NCI-H345 treated with DMSO at 0.1 percent for 48 hours (cell line): ENCODE data around the gene DLGAP1.
"Not testable (repeated sequence)": the region's sequence is repeated elsewhere in the genome, so short reads cannot be mapped to it uniquely, and the experiment has no call there.

ENCODE experiments used
- DNase-seq: peaks from one replicate; lab custom pipeline; 2025; ENCODE audit not compliant: unreplicated experiment; lab: John Stamatoyannopoulos, UW

Gene DLGAP1

DNA sequence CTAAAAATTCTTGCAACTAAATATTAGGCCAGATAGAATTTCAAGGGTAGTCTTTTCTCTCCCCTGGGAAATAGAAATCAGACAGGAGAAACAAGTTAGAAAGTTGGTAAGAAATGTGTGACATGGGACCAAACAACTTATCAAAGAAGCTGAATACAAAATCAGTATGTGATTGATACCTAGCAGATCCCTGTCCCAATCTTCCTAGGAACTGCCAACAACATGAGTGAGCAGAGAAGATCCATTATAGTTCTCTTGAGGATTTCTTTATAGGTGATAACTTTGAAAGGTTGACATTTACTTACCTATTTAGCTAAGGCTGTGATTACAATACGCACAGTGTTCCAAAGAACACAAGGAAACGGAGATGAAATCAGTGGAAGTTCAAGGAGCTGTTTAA lies 162.4 kb downstream of the DLGAP1 start:
- DNase-seq, result no peak

DNA sequence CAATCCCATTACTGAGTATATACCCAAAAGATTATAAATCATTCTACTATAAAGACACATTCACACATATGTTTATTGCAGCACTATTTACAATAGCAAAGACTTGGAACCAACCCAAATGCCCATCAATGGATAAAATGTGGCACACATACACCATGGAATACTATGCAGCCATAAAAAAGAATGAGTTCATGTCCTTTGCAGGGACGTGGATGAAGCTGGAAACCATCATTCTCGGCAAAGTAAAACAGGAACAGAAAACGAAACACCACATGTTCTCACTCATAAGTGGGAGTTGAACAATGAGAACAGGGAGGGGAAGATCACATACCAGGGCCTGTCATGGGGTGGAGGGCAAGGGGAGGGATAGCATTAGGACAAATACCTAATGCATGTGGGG lies 167.8 kb downstream of the DLGAP1 start:
- not testable (repeated sequence) for DNase-seq

DNA sequence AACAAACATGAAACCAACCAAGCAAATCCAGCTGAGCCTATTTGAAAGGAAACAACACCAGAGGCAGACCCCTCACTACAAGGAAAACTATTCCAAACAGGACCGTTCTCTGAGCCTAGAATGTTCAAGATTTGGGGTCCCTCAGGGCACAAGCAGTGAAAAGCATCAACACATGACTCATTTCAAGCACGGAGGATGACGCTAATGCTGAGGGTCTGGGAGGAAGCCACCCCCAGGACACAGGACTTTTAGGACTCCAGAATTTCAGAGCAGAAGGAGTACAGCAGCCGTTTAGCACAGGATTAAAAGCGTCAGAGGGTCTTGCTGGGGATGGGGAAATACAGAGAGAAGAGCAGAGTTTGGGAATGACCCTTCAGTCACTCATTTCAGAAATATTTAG lies 168.9 kb downstream of the DLGAP1 start:
- no peak for DNase-seq

DNA sequence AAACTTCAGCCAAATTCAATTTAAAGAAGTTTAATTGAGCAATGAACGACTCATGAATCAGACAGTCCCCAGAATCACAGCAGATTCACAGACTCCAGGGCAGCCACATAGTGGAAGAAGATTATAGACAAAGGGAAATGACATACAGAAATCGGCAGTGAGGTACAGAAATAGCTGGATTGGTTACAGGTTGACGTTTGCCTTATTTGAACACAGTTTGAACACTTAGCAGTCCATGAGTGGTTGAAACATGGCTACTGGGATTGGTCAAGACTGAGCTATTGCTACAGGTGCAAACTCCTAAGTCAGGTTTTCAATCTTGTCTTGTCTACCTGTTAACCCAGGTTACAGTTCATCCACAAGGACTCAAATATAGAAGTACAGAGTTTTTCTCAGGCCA lies 169.6 kb downstream of the DLGAP1 start:
- no peak for DNase-seq

DNA sequence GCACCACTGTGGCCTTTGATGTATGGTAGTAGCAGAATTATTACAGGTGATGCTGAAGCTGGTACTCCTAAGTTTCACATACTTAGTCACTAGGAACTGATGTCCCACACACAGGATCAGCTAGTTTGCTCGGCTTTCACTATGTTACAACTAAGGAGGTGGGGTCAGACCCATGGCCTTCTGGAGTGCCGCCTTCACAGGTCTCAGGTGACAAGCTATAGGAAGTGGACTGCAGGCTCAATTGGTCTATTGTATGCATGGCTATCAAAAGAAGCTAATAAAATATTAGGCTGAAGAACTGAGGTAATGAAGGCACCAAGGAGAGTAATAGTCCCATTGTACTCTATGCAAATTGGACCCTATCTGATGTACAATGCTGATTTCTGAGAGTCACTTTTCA lies 170.6 kb downstream of the DLGAP1 start:
- no peak for DNase-seq

DNA sequence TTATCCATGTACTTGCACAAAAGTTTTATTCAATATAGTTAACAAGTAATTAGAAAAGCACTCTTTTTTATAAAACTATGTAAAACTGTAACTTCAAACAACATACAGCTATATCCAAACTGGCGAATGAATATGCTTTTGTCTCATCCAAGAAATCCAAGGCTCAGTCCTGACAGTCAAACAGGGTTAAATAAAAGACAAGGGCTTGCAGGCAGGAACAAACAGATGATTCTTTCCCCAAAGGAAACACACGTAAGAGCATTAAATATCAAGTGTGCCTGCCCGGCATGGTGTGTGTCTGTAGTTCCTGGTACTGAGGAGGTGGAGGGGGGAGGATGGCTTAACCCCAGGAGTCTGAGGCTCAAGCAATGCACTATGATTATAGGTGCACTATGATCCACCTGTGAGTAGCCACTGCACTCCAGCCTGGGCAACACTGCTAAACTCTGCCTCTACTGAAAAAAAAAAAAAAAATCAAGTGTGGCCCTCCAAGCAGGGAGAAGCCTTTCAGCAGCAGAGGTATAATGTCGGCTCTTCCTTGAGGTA lies 171.3 kb downstream of the DLGAP1 start:
- no peak for DNase-seq

DNA sequence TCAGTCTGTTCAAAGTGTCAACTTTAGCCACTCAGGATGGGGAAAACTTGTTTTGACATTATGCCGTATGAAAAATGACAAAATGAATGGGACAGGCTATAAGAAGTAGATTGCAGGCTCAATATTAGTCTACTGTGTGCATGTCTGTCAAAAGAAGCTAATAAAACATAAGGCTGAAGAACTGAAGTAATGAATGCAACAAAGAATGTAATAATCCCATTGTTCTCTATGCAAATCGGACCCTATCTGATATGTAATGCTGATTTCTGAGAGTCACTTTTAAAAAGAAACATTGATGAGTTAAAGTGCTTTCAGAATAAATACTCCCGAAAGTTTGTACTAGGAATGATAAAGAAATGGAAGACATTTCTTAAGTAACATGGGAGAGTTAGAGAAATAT lies 172.2 kb downstream of the DLGAP1 start:
- no peak for DNase-seq

DNA sequence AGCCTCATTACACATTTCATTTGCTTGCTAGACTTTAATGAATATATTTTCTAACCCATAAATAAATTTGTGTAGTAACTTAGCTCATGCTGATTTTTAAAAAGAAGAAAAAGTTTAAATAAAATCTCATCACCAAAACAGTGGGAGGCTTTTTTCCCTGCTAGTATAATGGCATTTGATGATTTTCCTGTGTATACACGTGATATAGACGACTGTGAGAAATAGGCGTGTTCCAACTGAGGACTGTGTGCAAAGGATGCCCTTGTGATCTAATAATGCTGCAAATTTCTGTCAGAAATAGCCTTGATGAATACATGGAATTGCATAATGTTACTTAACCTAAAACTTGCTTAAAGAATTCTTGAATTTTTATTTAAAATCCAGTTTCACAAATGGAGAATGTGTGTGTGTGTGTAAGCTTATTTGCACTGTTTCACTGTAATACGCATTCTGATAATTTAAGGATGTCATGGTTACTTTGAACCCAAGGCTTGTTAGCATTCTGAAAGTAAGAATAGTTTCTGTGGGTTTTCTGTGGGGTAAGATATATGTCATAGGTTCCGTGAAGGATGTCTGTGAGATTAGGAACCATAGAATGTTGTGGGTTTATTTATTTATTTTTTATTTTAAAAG lies 178.0 kb downstream of the DLGAP1 start:
- DNase-seq, result no peak

DNA sequence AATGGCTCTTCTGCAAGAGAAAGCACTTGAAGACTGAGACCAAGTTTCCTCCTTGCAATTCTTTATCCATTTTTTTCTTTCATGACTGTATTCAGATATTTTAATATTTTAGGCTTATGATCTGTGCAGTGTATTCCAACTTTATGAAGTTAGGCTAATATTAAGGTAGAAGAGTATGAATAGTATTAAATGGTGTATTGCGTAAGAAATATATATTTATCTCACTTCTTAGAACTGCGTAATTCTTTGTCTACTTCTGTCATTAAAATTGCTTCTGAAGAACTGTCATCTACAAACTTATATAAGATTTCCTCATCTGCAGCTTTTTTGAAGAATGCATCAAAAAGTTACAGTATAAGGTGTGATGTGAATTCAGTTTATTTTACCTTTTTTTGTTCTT lies 183.2 kb downstream of the DLGAP1 start:
- no peak for DNase-seq

DNA sequence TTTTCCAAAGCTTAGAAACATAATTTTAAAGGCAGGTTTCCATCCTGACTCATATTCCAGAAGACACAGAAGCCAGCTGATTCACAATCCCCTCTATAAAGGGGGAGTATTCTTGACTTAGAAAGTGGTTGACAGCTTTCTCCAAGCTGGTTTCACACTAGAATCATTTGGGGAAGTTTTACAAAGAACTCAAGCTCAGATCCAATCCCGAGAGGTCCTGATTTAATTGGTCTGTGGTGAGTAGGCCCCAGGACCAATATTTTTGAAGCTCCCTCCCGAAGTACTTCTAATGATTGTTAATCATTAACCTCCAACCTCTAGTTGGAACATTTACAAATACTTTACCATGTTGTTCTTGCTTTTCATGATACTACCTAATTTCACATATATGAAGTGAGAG lies 184.1 kb downstream of the DLGAP1 start:
- DNase-seq, result no peak

DNA sequence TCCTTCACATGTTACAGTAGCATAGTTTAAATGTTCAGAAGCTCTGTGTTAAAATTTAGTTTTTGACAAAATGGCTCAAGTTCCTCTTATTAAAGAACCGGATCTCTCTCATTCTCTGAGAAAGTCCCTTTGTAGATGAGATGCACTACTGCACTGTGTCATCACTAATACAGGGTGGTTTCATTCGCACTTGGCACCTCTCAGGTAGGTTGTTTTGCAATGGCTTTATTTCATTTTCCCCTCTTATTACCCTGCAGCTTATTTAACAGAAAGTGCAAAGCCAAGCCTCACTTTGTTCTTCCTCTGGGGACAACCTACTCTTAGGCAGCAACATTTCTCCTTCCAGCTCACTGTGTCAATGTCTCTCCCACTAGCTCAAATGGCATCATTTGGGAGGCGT lies 185.1 kb downstream of the DLGAP1 start:
- DNase-seq, result no peak

DNA sequence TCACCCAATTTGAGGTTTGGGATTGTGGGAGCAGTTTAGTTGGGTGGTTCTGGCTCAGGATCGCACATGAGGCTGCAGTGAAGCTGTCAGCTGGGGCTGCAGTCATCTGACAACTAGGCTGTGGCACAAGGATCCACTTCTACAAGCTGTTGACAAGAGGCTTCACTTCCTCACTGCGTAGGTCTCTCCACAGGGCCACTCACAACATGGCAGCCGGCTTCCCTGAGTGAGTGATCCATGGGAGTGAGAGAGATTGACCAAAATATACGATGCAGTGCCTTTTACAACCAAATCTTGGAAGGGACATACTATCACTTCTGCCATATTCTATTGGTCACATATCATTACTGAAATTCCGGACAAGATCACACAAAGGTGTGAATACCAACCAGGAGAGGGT lies 187.5 kb downstream of the DLGAP1 start:
- DNase-seq, result no peak

DNA sequence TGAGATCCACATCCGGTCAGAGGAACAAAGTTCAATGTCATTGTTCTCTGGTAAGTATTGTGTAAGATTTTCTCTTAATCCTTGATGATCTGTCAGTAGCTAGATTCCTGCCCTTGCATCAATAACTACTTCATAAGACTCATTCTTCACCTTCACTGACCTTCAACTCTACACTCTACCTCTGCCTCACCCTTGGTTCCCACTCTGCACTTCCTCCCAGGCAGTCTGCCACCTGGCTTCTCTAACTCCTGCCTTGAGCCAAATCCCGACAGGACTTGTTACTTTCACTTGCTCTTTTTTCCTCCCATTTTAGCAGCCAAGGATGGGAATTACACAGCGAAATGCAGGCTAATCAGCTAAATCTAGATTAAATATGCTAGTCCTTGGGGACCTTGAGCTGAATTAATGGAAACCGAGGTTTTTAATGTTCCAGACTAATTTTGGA lies 190.7 kb downstream of the DLGAP1 start:
- DNase-seq, result no peak

DNA sequence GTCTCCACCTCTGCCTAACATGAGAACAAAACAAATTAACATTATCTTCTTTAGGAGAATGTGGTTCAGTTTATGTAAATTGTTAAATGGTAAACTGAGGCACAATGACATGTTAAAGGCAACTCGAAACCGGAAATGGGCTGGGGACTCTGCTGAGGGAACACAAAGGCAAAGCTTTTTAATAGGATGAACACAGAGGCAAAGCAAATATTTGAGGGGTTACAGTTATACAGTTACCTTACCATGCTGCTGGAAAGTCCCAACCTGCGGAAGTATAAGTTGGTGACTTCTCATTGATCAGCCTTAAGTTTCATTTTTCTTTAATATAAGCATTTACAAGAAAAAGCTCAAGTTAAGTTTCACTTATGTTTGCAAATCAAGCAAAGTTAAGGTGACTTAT lies 195.0 kb downstream of the DLGAP1 start:
- DNase-seq, result no peak

DNA sequence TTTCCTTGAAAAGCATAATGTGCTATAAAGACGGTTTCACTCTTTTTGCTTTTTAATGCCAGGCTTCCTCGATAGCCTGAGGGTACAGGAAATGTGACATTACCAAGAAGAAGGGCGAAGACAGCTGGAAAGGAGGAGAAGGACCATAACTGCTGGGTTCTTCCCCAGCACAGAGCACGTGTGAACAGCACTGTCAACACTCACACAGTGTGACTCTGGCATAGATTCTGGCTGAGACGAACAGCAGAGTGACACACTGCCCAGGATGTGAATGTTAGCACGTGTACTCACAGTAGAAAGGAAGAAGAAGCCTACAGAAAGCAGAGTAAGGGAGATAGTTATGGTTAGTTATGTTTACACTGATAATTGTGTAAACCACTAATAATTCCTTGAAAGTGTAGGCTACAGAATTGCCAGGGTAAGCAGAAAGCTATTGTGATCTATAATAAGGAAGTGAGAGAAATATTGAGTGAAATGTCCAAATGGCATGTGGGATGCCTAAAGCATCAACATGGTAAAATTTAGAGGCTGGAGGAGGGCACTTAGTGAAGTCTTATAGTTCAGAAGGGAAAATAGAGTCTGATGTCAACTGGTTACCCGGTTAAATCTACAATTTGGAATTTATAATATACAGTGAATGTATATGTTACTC lies 198.2 kb downstream of the DLGAP1 start:
- no peak for DNase-seq

DNA sequence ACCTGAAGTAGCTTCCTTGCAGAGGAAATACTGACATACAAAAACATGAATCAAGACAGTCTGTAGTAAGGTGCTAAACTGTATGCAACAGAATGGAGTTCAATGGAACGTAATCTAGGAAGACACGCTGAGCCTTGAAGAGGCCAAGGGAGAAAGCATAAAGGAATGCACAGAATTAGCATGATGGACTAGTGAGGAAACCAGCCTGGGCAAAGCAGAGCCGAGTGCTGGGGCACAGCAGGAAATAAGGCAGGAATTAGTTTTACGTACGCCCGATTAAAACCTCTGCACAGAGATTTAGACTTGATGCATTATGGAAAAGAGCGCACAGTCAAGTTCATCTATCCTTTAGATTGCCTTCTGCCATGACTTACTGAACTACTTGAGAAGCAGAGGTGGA lies 200.3 kb downstream of the DLGAP1 start:
- no peak for DNase-seq

DNA sequence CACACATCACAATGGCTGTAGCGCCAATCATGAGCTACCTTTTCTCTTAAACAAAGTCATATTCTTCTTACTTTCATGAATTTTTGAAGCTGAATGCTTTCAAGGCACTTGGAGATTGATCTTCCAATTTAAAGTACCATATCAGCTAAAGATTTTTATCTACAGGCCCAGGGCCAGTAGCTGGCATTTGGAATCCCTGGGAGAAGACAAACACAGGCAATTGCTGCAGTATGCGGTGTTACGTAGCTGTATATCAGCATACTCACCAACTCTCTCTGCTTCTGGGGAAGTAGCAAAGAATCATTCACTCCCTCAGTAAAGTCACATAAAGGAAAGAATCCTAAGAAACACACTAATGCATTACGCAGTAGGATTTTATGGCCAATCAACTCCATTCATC lies 202.3 kb downstream of the DLGAP1 start:
- no peak for DNase-seq

DNA sequence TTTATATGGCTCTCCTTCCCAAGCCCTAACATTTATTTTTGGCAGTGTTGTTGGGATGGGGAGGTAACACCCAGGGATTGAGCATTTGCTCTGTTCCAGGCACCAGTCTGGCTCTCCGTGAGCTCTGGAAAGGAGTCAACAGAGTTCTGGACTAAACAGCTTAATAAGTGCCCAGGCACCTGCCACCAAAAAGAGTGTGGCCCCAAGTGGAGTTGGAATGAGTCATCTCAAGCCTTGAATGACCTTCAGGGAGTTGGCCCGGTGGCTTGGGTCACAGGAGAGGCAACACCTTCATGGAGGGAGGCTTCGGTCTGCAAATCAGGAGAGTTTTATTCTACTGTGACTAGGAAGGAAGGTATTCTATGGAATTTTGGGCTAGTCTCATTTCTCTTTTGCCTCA lies 203.2 kb downstream of the DLGAP1 start:
- DNase-seq, result no peak

DNA sequence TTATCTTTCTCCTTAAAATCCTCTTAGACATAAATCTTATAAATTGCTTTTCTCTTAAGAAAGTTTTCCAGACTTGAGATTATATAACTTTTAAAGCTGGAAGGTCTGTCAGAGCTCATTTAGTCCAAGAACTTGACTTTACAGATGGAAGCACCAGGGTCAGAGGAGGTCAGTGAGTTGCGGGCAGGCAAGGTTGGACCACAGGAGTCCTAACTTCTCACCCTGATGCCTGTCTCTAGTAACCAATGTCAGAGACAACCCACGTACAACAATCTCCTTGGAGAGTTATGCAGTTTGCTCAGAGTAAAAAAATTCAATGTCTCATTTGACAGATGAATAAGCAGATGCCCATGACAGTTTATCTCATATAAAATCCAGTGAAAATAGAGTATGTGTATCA lies 203.9 kb downstream of the DLGAP1 start:
- DNase-seq, result no peak

DNA sequence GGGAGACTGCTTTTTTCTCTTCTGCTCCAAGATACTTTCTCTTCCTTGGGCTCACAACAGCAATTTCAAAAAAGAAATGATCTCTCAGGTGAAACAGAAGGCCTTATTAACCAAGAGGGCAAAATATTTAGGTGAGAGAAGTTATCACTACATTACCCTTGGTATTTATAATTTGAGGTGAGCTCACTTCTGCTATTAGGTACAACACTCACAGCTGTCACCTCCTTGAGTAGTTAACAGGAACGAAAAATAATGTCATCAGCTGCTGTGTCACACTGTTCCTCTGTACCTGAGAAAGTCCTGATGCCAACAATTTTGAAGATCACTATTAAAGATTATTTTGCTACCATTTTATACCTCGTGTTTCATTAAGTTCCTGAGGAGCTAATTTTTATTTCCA lies 205.0 kb downstream of the DLGAP1 start:
- DNase-seq, result no peak

DNA sequence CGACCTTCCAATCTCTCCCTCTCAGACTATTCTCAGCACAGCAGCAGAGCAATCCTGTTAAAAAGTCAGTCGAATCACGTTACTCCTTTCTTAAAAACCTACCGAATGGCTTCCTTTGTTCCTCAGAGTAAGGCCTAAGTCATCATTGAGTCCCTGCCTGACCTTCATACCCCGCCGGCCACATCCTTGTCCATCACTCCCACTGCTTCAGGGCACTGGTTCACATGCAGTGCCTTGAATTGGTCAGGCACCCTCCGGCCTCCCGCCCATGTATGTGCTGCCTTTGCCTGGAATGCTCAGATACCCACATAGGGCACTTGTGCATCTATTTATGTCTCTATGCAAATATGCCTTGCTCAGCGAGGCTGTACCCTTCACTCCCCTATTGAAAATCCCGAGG lies 206.4 kb downstream of the DLGAP1 start:
- no peak for DNase-seq

DNA sequence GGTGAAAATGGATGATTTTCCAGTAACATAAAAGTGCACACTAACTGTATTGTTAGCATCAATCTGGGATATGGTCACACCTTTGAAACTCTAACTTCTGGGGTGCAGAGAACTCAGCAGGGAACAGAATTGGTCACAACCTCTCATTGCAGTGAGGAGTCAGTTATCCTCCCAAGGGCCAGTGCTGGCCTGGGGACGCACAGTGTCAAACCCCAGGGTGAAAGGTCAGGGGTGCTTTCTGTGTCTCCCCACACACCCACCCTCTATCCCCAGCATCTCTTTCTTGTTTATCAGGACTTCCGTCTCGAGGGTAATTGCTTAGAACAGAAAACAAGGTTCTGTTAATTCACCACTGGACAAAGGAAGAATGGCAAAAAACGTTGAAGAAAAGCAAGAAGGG lies 208.7 kb downstream of the DLGAP1 start:
- no peak for DNase-seq

DNA sequence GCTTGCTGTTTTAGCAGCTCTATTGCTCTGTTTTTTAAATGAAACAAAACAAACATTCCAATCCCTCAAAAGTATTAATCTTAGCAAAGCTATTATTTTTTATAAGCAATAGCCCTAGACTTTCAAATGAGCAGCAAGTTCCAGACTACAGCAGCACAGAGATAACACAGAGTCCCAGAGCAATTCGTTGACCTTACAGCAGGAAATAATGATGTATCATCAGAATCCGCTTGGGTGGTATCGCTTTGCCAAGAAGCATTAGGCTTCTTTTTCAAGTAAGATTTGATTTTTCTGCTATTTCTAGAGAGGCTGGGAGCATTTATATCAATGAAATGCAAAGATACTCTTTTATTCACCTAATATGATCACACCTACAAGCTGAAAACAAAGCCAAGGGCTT lies 209.7 kb downstream of the DLGAP1 start:
- no peak for DNase-seq
